ENCODE measurements around the gene PTK7. TPM values are rescaled to one million over a fixed set of nuclear protein-coding genes. Genes with fewer than 3 reads are reported as not detected.

PTK7 gene
- total and polyA plus RNA-seq, 7 donors, result 0.17 to 1.6 (median 0.67) TPM

GRCh38 chr6:43125555-43125954 is 49.4 kb downstream of the PTK7 start:
- intact Hi-C loops (cut with DNase I), result no loop called here

GRCh38 chr6:43127180-43127579 is 51.1 kb downstream of the PTK7 start:
- ATAC-seq (no peak), DNase-seq (no peak)
- intact Hi-C loops (cut with DNase I), result no loop called here
- H3K36me3 ChIP-seq (ENCODE audit: insufficient read depth in 1 of 2, low read depth in 1 of 2), result no peaks in the 10 kb centered on the region
- 90 to 92% (median 90%) methylated on average over 12 of the region's 12 CpGs for WGBS, 3 donors
- H3K4me3 ChIP-seq, result no peak overlapping the region
- TF ChIP-seq CTCF (IDR thresholded peaks at IDR 0.05), result no peak
- H3K27ac ChIP-seq, result no peak overlapping the region
- H3K9me3 ChIP-seq, result no peaks in the 10 kb centered on the region
- no peaks in the 10 kb centered on the region for H3K4me1 ChIP-seq
- no peaks in the 10 kb centered on the region for H3K27me3 ChIP-seq (ENCODE audit: insufficient read depth in 3 of 3, low read length in 2 of 3)

More at GRCh38 chr6:43125555-43125954, 49.4 kb downstream of the PTK7 start:
- no peaks in the 10 kb centered on the region for H3K27me3 ChIP-seq (ENCODE audit: insufficient read depth in 3 of 3, low read length in 2 of 3)
- no peaks in the 10 kb centered on the region for H3K9me3 ChIP-seq
- H3K27ac ChIP-seq, result no peak overlapping the region
- WGBS, 3 donors, result 94 to 95% (median 95%) methylated on average over 1 of the region's 1 CpG
- DNase-seq, result no peak
- no peak for TF ChIP-seq CTCF (IDR thresholded peaks at IDR 0.05)
- H3K4me3 ChIP-seq, result no peak overlapping the region
- H3K4me1 ChIP-seq, result no peaks in the 10 kb centered on the region
- no peaks in the 10 kb centered on the region for H3K36me3 ChIP-seq (ENCODE audit: insufficient read depth in 1 of 2, low read depth in 1 of 2)
- no peak for ATAC-seq

GRCh38 chr6:43127877-43128276 is 51.8 kb downstream of the PTK7 start:
- DNase-seq, result no peak
- Histone ChIP-seq H3K4me1 (no peaks in the 10 kb centered on the region), H3K27ac (no peak overlapping the region), H3K36me3 (ENCODE audit: insufficient read depth in 1 of 2, low read depth in 1 of 2) (no peaks in the 10 kb centered on the region), H3K9me3 (no peaks in the 10 kb centered on the region), H3K27me3 (ENCODE audit: insufficient read depth in 3 of 3, low read length in 2 of 3) (no peaks in the 10 kb centered on the region), H3K4me3 (no peak overlapping the region)
- no peak for TF ChIP-seq CTCF (IDR thresholded peaks at IDR 0.05)
- 39 to 47% (median 39%) methylated on average over 11 of the region's 11 CpGs for WGBS, 3 donors
- ATAC-seq, result no peak
- intact Hi-C loops (cut with DNase I), result no loop called here

GRCh38 chr6:43128926-43129325 is 52.8 kb downstream of the PTK7 start:
- Histone ChIP-seq H3K27me3 (ENCODE audit: insufficient read depth in 3 of 3, low read length in 2 of 3) (no peaks in the 10 kb centered on the region), H3K36me3 (ENCODE audit: insufficient read depth in 1 of 2, low read depth in 1 of 2) (no peaks in the 10 kb centered on the region), H3K27ac (no peak overlapping the region), H3K4me3 (no peak overlapping the region), H3K9me3 (no peaks in the 10 kb centered on the region), H3K4me1 (no peaks in the 10 kb centered on the region)
- 37 to 42% (median 41%) methylated on average over 16 of the region's 16 CpGs for WGBS, 3 donors
- intact Hi-C loops (cut with DNase I), result no loop called here
- DNase-seq (no peak), ATAC-seq (no peak)
- TF ChIP-seq CTCF (IDR thresholded peaks at IDR 0.05), result no peak

GRCh38 chr6:43129434-43130194 is 53.5 kb downstream of the PTK7 start:
- Histone ChIP-seq H3K27me3 (ENCODE audit: insufficient read depth in 3 of 3, low read length in 2 of 3) (no peaks in the 10 kb centered on the region), H3K4me1 (no peaks in the 10 kb centered on the region), H3K27ac (no peak overlapping the region), H3K9me3 (no peaks in the 10 kb centered on the region), H3K36me3 (ENCODE audit: insufficient read depth in 1 of 2, low read depth in 1 of 2) (no peaks in the 10 kb centered on the region), H3K4me3 (no peak overlapping the region)
- DNase-seq (no peak), ATAC-seq (peak; percentile 67 to 87 (median 78))
- WGBS, 3 donors, result 39 to 54% (median 46%) methylated on average over 15 of the region's 15 CpGs
- peak; percentile 48 for TF ChIP-seq CTCF (IDR thresholded peaks at IDR 0.05)
- intact Hi-C loops (cut with DNase I), result no loop called here

Measured in psoas muscle (tissue), 8 donors.